Muscle layer of duodenum (tissue), 2 donors: ENCODE data around the gene HDAC1.

ENCODE experiments used
- H3K27ac ChIP-seq: one replicate; pipeline ENCODE4 v1.7.0; 2013; ENCODE audit warnings: mild to moderate bottlenecking, low read length
- H3K27me3 ChIP-seq: one replicate; pipeline ENCODE4 v1.7.0; 2013; ENCODE audit warnings: low read depth, mild to moderate bottlenecking, control low read depth, low read length
- H3K36me3 ChIP-seq, 2 donors: one replicate each; pipeline ENCODE4 v1.7.0; 2013; ENCODE audit warnings: low read length in 2 of 2, control low read depth in 1 of 2, mild to moderate bottlenecking in 1 of 2; ENCODE audit not compliant: insufficient read depth in 2 of 2, control insufficient read depth in 1 of 2
- H3K4me1 ChIP-seq, 2 donors: one replicate each; pipeline ENCODE4 v1.7.0; 2013; ENCODE audit warnings: low read length in 2 of 2, mild to moderate bottlenecking in 2 of 2, control low read depth in 1 of 2, moderate library complexity in 1 of 2; ENCODE audit not compliant: insufficient read depth in 2 of 2, control insufficient read depth in 1 of 2
- H3K4me3 ChIP-seq, 2 donors: one replicate each; pipeline ENCODE4 v1.7.0; 2013; ENCODE audit warnings: low read length in 2 of 2, low read depth in 1 of 2, mild to moderate bottlenecking in 1 of 2
- H3K9me3 ChIP-seq, 2 donors: one replicate each; pipeline ENCODE4 v1.7.0; 2013; ENCODE audit warnings: low read length in 2 of 2, control low read depth in 1 of 2, mild to moderate bottlenecking in 1 of 2; ENCODE audit not compliant: control insufficient read depth in 1 of 2
- donor health status: healthy.

The HDAC1 gene

GRCh38 chr1:32307324-32307723, 15.4 kb downstream of the HDAC1 start:
- no peaks in the 10 kb centered on the region for H3K27me3 ChIP-seq
- H3K4me1 ChIP-seq = no peaks in the 10 kb centered on the region
- no peak overlapping the region for H3K4me3 ChIP-seq
- H3K9me3 ChIP-seq = no peaks in the 10 kb centered on the region
- H3K36me3 ChIP-seq = peaks cover 12 to 35% of the 10 kb centered on the region in 2 donors
- H3K27ac ChIP-seq = no peak overlapping the region

GRCh38 chr1:32309960-32310359, 18.1 kb downstream of the HDAC1 start:
- Histone ChIP-seq H3K36me3 (peaks cover 3 to 8% of the 10 kb centered on the region in 2 donors), H3K27ac (no peak overlapping the region), H3K9me3 (no peaks in the 10 kb centered on the region), H3K4me3 (no peak overlapping the region), H3K27me3 (no peaks in the 10 kb centered on the region), H3K4me1 (no peaks in the 10 kb centered on the region)

DNA sequence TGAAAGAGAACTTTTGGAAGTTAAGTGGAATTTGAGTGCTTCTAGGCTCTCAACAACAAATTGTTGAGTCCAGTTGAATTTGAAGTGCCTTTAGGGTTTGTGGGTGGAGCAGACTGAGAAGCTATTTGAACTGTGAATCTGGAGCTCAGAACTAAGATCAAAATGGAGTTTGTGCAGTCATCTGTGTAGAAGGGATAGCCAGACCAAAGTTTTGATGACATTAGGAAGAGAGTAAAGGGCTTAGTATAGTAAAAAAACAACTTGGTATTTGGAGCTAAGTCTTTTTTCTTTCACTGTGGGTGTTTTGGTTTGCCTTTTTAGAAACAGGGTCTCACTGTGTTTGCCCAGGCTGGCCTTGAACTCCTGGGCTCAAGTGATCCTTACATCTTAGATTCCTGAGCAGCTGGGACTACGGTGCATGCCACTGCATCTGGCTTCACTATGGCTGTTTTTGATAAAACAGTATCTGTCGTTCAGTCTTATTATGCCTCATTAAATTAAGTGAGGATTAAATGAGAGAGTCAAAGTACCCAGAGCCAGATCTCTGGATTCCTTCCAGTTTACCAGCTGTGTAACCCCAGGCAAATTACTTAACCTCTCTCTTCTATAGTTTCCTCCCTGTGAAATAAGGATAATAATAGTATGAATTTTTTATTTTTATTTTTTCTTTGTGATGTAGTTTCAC, 20.0 kb downstream of the HDAC1 start:
- Histone ChIP-seq H3K27ac (no peak overlapping the region), H3K36me3 (peaks cover 3 to 4% of the 10 kb centered on the region in 2 donors), H3K27me3 (no peaks in the 10 kb centered on the region), H3K4me3 (no peak overlapping the region), H3K4me1 (no peaks in the 10 kb centered on the region), H3K9me3 (no peaks in the 10 kb centered on the region)

GRCh38 chr1:32316903-32317277, 25.0 kb downstream of the HDAC1 start:
- H3K4me3 ChIP-seq = no peak overlapping the region
- H3K27me3 ChIP-seq = no peaks in the 10 kb centered on the region
- peaks cover 10 to 31% of the 10 kb centered on the region in 2 donors for H3K36me3 ChIP-seq
- no peak overlapping the region for H3K27ac ChIP-seq
- H3K9me3 ChIP-seq = no peaks in the 10 kb centered on the region
- H3K4me1 ChIP-seq = no peaks in the 10 kb centered on the region

DNA sequence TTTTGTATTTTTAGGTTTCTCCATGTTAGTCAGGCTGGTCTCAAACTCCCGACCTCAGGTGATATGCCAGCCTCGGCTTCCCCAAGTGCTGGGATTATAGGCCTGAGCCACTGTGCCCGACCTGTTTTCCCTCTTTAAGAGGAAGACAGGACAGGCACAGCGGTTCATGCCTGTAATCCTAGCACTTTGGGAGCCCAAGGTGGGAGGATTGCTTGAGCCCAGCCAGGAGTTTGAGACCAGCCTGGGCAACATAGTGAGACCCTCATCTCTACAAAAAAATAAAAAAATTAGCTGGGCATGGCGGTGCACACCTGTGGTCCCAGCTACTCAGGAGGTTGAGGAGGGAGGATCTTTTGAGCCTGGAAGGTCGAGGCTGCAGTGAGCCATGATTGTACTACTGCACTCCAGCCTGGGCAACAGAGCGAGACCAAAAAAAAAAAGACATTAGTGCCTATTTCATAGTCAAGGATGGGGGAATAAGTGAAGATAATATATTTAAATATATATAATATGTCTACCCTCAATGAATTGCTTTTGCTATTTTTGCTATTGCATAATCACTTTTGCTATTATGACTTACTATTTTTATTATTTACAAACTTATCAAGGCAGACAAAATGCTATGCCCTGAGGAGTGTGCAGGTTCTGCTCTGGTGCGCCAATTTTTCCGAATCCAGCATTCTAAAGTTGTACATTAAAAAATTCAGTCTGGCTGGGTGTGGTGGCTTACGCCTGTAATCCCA, 26.4 kb downstream of the HDAC1 start:
- no peaks in the 10 kb centered on the region for H3K9me3 ChIP-seq
- H3K27me3 ChIP-seq = no peaks in the 10 kb centered on the region
- no peaks in the 10 kb centered on the region for H3K4me1 ChIP-seq
- H3K36me3 ChIP-seq = peaks cover 10 to 37% of the 10 kb centered on the region in 2 donors
- H3K27ac ChIP-seq = no peak overlapping the region
- H3K4me3 ChIP-seq = no peak overlapping the region

DNA sequence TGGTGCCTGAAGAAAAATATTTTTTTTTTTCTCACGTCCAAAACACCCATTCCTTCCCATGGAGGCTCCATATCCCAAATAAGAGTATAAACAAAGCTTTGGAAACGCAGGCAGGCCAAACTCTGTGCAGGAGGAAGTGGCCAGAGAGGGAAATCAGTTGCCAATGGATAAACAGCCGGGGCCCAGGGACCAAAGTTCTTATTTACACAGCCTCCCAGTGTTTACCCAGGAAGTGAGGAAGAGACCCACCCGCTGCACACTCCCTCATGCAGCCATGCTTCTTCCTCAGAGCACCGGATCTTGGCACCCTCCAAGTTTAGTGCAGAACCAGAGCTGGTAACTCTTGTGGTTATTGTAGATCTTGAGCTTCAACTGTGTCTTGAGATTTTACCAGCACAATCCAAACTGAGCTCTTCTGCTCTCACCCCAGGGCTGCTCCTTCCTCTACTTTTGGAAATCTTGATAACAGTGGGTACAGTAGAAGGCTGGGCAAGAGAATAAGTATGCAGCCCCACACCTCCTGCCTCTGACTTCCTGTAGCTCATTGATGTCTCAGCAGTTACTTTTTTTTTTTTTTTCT, 29.9 kb downstream of the HDAC1 start:
- Histone ChIP-seq H3K27ac (peak overlapping the region; percentile 70), H3K4me1 (no peaks in the 10 kb centered on the region), H3K27me3 (no peaks in the 10 kb centered on the region), H3K4me3 (no peak overlapping the region), H3K9me3 (no peaks in the 10 kb centered on the region), H3K36me3 (peaks cover 9 to 50% of the 10 kb centered on the region in 2 donors)

DNA sequence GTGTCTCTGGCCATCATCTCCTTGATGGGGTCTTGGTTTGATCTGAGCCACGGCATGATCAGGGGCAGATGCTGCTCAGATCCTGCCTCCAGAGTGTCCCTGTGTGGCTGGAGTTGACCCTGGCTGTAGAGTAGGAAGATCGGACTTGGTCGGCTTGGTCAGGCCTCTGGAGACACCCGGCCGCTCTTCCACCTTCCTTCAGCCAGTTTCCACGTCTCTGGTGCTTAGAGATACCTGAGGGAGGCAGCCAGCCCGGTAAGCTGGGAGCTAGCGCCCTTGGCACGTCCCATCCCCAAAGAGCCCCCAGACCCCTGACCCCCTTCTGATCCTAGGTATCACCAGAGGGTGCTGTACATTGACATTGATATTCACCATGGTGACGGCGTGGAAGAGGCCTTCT, 35.3 kb downstream of the HDAC1 start:
- Histone ChIP-seq H3K4me3 (no peak overlapping the region), H3K4me1 (no peaks in the 10 kb centered on the region), H3K9me3 (no peaks in the 10 kb centered on the region), H3K36me3 (peaks cover 46 to 72% of the 10 kb centered on the region in 2 donors), H3K27ac (no peak overlapping the region), H3K27me3 (no peaks in the 10 kb centered on the region)

DNA sequence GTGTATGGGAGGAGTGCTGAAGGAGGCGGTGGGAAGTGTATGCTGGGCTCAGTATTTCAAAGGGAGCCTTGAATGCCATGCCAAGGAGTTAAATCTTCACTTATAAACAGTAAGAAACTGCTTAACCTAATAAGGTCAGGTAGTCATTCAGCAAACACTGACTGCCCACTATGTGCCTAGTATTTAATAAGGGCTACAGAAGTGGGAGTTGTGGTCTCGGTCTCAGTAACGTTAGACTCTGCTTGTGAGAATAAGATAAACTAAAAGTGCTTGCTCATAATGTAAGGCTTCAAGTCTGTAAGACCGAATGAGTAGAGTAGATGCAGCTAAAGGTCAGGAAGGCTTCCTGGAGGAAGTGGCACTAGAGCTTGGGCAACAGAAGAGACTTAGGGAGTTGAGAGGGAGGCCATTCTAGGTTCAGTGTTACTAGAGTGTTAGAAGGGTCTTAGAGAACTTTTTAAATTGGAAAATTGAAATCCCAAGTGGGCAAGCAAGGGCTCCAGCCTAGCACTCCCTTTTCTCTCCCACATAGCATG, 38.1 kb downstream of the HDAC1 start:
- H3K36me3 ChIP-seq = peaks cover 52 to 64% of the 10 kb centered on the region in 2 donors
- peaks cover 0 to 6% of the 10 kb centered on the region in 2 donors for H3K4me1 ChIP-seq
- H3K27ac ChIP-seq = no peak overlapping the region
- H3K4me3 ChIP-seq = no peak overlapping the region
- H3K9me3 ChIP-seq = no peaks in the 10 kb centered on the region
- no peaks in the 10 kb centered on the region for H3K27me3 ChIP-seq

- H3K4me3 ChIP-seq = no peak overlapping the region
- peaks cover 52 to 58% of the 10 kb centered on the region in 2 donors for H3K36me3 ChIP-seq
- no peak overlapping the region for H3K27ac ChIP-seq
- H3K4me1 ChIP-seq = peaks cover 0 to 9% of the 10 kb centered on the region in 2 donors
- no peaks in the 10 kb centered on the region for H3K9me3 ChIP-seq
- H3K27me3 ChIP-seq = no peaks in the 10 kb centered on the region
Observed at GRCh38 chr1:32330558-32331151, 38.8 kb downstream of the HDAC1 start.

DNA sequence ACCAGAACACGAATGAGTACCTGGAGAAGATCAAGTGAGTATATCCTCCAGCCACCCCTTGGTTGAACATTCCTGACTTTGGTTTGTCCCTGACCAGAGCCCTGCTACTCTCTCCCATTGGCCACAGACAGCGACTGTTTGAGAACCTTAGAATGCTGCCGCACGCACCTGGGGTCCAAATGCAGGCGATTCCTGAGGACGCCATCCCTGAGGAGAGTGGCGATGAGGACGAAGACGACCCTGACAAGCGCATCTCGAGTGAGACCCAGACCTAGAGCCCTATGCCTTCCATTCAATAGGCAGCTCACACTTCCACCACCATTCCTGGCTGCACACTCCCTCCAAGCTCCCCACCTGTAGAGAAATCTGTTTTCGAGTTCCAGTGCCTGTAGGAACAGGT, 39.7 kb downstream of the HDAC1 start:
- H3K27me3 ChIP-seq = no peaks in the 10 kb centered on the region
- peaks cover 52 to 58% of the 10 kb centered on the region in 2 donors for H3K36me3 ChIP-seq
- peaks cover 0 to 14% of the 10 kb centered on the region in 2 donors for H3K4me1 ChIP-seq
- no peak overlapping the region for H3K4me3 ChIP-seq
- no peak overlapping the region for H3K27ac ChIP-seq
- H3K9me3 ChIP-seq = no peaks in the 10 kb centered on the region
